HG02981 (cell line): ENCODE data around the gene IRAK2.
A peak's percentile ranks its signal among the peaks of the same experiment; 100 is the strongest.

Source experiments
- ATAC-seq: cut with Tn5 transposase; IDR thresholded peaks from one replicate; pipeline ENCODE4 v1.9.1; 2021; ENCODE audit warnings: mild to moderate bottlenecking, moderate library complexity; ENCODE audit not compliant: unreplicated experiment

The IRAK2 gene

GRCh38 chr3:10279384-10280176, 114.9 kb downstream of the IRAK2 start:
- ATAC-seq = no peak

DNA sequence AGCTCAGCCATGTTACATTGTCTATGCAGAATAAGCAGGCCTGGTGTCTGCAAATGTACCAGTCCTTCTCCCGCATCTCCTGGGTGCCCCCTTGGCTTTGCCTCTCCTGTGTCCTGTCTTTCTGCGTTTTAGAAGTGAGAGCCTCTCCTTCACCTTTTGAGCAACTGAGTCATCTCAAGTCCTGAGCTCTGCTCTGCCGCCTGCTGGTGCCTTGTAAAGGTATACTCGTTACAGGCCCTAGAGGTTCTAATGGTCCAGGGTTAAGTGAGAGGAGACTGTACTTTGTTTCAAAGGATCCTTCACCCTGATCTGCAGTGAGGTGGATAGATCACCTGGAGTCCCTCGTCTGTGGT, 115.4 kb downstream of the IRAK2 start:
- ATAC-seq = no peak

- ATAC-seq = no peak
Observed at GRCh38 chr3:10280571-10280970, 115.9 kb downstream of the IRAK2 start.

DNA sequence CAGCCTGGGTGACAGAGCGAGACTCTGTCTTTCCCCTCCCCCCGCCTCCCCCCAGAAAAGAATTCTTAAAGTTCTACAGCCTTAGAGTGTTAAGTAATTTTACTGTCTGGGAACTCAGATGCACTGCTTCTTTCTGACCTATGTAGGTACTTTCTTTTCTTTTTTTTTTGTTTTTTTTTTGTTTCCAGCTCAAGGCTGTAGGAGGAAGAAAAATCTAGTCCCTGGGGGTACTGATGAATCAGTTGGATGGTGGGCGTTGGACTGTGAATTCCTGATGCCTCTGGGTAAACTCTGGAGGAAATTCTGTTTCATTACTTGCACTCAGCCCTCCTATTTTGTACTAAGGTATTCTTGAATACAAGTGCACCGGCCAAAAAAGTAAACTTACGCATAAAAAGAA, 117.2 kb downstream of the IRAK2 start:
- no peak for ATAC-seq

GRCh38 chr3:10283638-10284037, 118.9 kb downstream of the IRAK2 start:
- no peak for ATAC-seq

- no peak for ATAC-seq
Observed at GRCh38 chr3:10284496-10284895, 119.8 kb downstream of the IRAK2 start.

DNA sequence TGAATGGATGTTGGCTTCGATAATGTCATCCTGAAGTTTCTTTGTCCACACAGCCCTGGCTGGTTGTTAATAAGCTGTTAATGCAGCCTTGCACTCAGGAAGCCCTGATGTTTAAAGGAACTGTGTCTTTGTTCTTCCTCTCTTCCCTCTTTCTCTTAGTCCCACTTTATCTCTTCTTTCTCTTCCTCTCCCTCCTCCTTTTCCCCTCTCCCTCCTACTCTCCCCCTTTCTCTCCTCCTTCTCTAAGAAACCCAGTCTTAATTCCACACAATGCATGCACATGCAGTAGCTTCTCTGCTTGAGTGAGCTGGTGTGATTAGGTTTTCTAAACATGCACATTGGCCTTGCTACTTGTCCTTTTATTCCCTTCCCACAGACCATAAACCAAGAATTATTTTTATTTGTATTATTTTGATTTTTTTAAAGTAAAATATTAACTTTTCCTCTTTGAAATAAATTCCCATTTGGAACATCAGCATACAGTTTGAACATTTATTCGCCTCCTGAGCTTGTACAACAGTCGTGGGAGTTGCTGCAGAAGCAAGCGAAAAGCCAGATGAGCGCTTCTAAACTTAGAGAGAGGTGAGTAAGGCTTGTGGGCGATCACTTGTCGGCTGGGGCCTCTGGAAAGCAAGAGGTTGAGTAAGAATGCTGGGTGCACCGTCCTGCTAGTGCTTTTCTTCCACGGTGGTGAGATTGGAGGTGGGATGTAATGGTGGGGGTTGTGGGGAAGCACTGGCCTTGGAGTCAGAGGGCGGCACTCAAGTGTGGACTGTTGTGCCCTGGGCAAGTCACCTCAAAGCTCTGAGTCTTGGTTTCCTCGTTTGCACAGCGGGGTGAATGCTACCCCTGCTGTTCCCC, 120.8 kb downstream of the IRAK2 start:
- no peak for ATAC-seq

GRCh38 chr3:10286133-10286524, 121.4 kb downstream of the IRAK2 start:
- ATAC-seq = no peak

DNA sequence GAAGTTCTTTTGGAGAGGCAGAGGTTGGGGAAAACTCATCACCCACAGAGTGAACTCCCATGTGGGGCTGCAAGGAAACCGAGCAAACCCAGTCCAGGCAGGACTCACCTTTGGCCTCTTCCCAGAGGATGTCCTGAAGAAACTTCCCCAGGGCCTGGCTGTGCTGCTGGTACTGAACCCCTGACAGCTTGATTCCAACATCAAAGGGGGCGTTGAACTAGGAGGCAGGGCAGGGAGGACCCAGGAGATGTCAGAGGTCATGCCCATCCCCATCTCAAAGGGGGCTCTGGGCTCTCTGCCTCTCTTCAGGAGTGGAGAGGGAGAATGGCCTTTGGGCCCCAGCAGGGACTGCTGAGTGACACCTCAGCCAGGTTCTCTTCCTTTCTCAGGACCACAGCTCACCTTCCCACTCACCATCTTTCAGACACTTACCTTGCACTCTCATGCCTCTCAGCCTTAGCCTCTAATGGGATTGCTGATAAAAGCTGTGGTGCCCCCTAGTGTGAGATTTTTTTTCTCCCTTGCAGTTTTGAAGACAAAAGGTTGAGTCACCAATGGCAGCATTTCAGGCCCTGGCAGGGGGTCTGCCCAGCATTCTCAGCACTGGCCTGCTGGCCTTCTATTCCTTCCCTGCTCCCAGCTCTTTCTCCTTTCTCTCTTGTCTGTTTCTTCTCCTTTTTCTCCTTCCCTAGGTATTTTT, 122.0 kb downstream of the IRAK2 start:
- no peak for ATAC-seq

GRCh38 chr3:10287936-10288574, 123.3 kb downstream of the IRAK2 start:
- ATAC-seq = no peak

DNA sequence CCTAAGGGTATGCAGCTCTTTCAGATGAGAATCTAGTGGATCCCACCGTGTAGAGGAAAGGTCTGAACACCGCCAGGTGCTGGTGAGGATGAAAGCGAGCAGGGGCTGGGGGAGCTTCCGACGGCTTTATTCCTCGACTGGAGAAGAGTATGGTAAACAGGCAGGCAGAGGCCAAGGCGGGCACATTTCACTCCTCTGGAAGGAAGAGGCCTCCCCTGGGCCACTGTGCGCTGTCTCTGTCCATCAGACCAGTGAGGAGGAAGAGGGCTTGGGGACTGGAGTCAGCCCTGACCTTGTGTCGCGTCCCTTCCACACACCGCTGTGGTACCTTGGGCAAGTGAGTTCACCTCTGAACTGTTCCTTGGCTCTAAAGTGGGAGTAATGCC, 123.8 kb downstream of the IRAK2 start:
- ATAC-seq = no peak

DNA sequence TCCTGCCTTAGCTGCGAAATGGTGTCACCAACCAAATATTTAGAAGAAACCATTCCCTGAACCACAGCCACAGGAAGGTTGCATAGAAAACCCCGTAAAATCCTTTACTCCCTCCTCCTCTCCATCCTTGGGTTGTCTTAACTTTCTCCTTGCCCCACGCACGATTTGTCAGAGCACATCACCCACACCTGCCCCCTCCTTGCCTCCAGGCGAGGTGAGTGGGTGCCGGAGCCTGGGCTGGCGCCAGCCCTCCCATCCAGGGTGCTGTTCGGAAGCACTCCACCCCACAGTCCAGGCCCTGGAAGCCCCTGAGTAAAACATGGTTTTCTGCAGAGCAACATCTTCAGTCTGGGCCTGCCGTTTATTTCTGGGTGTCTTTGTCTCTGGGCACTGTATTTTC, 124.4 kb downstream of the IRAK2 start:
- ATAC-seq = no peak

- no peak for ATAC-seq
Observed at GRCh38 chr3:10289787-10290355, 125.2 kb downstream of the IRAK2 start.

GRCh38 chr3:10290481-10291176, 125.9 kb downstream of the IRAK2 start:
- no peak for ATAC-seq

- no peak for ATAC-seq
Observed at GRCh38 chr3:10291641-10292040, 126.9 kb downstream of the IRAK2 start.

DNA sequence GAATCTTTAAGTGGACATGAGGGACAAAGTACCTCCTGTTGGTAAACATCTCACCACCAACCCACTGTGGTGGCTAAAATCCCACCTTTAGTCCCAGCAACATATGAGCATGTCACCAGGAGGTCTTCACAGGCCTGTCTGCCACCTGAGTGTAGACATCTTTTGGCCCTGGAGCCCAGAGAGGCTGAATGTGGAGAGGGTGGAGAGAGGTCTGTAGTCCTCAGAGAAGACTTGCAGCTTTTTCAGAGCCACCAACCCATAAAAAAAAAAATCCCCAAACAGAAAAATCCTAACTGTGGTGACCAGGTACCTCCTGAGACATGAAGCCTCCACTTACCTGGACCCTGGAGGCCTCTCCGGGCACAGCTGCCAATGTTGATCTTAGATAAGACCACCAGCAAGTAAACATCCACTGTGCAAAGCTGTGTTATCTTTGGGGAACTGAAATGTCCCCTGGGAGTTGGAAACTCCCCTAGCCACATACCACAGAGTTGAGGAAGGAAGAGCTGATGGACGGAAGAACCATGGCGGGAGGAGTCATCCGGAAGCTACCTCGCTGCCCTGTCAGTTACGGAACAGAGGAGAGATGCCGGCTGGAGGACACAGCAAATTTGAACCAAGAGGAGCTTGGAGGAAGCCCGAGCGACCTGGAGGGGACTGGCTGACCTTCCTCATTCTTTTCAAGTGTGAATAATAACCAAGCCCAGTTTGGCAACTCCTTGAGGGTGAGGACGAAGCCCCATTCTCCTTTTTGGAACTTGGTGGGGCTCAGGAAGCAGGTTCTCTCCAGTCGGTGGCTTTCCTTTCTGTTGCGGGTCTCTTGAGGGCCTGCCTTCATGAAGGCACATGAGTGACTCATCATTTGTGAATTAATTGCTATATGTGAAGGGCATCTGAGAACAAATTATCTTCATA, 128.0 kb downstream of the IRAK2 start, which contains the start of gene GHRL:
GHRL (minus strand) TSS at position 443 of the 915 bp plus-strand sequence. CDS start 2,767 bp downstream, outside the sequence.
- peak; percentile 77 for ATAC-seq
